Uterus (tissue), 2 donors: Measurements from ENCODE around the gene TRPC5OS.

Source experiments
- POLR2A ChIP-seq, 2 donors: fragments of 450-650 bp; IDR thresholded peaks; one replicate each; pipeline ENCODE4 v1.6.1; 2016; ENCODE audit warnings: antibody characterized with exemption in 2 of 2, mild to moderate bottlenecking in 1 of 2, moderate library complexity in 1 of 2
- TF ChIP-seq, protein P1 (sequence below), 4 experiments: fragments of 200-600 bp in 2 of 4; fragments of 450-650 bp in 2 of 4; sonication (generic) in 2 of 4; IDR thresholded peaks; one replicate each; pipeline ENCODE4 v1.5.1; 2016 to 2019; ENCODE audit warnings: antibody characterized with exemption in 4 of 4, mild to moderate bottlenecking in 2 of 4, moderate library complexity in 1 of 4

DNA sequence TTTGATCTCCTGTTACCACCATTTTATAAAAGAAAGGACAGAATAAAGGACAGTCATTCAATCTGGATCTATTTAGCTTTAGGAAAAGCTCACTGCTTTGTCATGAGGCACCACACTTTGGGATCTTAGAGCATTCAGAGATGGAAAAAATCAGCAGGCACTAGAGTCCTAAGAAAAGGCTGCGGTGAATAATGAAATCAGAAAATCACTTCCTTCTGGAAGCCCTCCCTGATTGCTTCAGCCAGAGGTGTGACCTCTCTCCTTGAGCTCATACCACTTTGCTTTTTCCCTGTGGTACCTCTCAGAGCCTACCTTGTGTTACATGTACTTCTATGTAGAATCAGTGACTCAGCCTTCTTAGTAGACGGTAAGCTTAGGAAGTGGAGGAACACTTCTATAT, 8.7 kb upstream of the TRPC5OS start:
- TF ChIP-seq, protein P1, sequence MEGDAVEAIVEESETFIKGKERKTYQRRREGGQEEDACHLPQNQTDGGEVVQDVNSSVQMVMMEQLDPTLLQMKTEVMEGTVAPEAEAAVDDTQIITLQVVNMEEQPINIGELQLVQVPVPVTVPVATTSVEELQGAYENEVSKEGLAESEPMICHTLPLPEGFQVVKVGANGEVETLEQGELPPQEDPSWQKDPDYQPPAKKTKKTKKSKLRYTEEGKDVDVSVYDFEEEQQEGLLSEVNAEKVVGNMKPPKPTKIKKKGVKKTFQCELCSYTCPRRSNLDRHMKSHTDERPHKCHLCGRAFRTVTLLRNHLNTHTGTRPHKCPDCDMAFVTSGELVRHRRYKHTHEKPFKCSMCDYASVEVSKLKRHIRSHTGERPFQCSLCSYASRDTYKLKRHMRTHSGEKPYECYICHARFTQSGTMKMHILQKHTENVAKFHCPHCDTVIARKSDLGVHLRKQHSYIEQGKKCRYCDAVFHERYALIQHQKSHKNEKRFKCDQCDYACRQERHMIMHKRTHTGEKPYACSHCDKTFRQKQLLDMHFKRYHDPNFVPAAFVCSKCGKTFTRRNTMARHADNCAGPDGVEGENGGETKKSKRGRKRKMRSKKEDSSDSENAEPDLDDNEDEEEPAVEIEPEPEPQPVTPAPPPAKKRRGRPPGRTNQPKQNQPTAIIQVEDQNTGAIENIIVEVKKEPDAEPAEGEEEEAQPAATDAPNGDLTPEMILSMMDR (IDR thresholded peaks at IDR 0.05), result no peak
- TF ChIP-seq POLR2A (IDR thresholded peaks at IDR 0.05), result no peak
